Activated CD4-positive, CD25-positive, alpha-beta regulatory T cell treated with anti-CD3 and anti-CD28 coated beads, Interleukin-2, amount 50 U/mL, for 72 hours (primary cell): ENCODE data around the gene MGAT3.

ENCODE experiments used
- DNase-seq: peaks from one replicate; pipeline ENCODE4 v3.0.0; 2021

Gene MGAT3

DNA sequence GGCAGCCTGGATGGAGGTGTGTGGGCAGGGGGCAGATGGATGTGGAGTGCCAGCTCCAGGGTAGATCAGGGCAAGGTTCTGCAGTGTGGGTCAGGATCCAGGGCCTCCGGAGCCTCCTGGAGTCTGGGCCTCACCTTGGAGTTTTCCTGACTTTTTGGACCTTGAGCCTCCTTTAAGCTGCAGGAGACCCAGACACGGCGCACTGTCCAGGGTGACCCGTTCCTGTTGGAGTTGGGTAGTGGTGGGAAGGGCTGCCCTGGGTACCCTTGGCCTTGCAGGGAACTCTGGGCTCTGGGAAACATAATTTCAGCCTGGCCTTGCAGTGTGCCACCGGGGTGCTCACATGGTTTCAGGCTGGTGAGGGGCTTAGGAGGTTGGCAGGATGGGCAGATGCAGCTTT lies 17.0 kb downstream of the MGAT3 start:
- no peak for DNase-seq

DNA sequence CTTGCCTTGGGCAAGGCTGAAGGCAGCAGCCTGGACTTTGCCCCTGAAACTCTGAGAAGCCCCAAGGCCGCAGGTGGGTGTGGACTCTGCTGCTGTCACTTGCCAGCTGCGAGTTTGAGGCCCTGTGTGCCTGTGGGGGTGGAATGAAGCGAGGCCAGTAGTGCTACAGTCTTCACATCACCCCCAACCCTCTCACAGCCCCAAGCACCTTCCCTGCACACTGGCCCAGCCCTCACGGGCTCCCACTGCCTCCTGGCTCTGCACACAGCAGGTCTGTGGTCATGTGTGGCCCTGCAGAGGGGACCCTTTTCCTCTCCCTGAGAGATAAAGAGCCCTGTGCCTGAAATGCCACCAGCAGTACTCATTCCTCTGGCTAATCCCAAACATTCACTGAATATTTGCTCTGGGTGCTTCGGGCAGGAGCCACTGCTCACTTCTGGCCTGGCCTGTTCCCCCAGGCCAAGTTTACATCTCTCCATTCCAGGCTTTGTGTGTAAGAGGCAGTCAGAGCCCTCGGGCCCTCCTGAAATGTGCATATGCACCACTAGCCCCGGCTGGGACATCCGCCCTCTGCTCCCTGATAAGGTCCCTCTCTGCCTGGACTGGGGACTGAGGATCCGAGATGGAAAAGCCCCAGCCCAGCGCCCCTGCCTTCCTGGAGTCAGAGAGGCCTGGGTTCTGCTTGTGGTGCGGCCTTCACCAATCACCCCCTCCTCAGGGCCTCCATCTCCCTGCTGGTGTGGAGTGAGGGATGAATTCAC lies 17.7 kb downstream of the MGAT3 start:
- DNase-seq, result no peak

DNA sequence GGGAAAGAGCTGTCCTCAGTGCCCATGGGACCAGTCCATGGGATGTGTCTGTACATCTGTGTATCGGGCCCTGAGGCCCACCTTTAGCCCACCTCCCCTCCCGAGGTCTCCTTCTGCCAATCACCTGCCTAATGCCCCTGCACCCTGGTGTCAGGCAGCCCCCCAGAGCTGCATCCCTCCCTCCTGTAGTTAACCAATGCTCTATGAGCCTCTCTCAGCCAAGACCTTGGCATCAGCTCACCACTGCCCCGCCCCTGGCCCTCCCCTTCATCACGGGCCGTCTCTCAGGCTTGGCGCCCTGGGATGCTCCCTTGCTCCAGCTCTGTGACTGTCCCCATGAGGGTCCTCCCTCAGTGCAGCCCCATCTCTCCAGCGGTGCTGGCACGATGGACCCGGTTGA lies 18.5 kb downstream of the MGAT3 start:
- no peak for DNase-seq

DNA sequence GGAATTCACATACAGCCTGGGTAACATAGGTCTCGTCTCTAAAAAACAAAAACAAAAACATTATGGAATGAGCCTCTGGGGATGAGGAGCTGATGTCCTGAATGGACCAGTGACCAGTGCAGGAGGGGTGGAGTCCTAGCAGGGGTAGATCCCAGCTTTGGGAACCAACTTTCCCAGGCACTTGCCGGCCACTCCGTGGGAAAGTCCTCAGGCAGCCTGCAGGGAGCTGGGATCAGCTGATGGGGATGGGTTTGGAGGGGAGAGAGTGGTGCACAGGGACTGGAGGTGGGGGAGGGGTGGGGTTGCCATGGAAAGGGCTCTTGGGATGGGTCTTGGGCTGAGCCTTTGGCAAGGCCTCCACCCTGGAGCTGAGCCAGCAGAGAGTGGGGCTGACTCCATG lies 19.1 kb downstream of the MGAT3 start:
- no peak for DNase-seq

DNA sequence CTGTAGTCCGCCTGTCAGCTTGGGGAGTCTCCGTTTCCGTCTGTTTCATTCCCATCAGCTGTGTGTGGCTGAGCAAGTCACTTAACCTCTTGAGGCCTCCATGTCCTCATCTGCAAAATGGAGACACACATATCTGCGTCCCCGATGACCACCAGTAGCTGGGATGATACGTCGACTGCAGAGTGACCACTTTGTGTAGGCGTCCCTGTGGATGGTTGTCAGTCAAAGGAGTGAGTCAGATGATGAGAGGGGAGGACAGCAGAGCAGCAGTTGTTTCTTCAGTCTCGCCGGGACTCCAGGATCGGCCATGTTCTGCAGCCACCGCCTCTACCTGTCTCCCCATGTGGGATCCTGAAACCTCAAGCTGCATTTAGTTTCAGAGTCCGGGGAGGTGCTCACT lies 19.9 kb downstream of the MGAT3 start:
- DNase-seq, result no peak

DNA sequence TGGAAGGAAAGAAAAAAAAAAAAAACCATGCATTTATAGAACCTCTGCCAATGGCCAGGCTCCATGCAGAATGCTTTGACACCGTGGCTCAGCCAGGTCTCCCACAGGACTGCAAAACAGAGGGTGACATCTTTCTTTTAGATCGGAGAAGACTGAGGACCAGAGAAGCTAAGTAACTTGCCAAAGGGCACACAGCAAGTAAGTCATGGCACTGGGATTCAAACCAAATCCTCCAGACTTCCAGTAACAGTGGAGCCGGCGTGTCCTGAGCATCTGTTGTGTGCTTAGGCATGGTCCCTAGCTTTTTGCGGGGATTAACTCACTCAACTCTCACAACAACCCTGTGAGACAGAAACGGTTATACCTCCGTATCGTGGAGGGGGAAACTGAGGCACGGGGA lies 20.7 kb downstream of the MGAT3 start:
- no peak for DNase-seq

DNA sequence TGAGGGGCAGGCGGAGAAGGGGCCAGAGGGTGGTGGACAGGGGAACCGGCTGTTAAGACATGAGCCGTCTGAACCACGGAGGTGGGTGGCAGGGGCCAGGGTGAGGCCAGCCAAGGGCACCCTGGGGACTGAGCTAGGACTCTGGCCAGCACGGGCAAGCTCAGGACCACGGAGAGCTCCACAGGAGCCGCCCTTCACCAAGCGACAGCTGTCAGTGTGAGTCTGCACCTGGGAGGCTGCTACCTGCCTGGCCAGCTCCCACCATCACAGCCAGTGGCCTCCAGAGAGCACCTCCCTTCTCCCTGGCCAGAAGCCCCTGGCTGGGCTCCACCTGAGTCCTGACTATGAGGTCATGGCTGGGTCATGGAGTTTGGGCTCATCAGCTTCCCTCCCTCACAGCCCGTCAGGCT lies 21.6 kb downstream of the MGAT3 start:
- DNase-seq, result no peak

DNA sequence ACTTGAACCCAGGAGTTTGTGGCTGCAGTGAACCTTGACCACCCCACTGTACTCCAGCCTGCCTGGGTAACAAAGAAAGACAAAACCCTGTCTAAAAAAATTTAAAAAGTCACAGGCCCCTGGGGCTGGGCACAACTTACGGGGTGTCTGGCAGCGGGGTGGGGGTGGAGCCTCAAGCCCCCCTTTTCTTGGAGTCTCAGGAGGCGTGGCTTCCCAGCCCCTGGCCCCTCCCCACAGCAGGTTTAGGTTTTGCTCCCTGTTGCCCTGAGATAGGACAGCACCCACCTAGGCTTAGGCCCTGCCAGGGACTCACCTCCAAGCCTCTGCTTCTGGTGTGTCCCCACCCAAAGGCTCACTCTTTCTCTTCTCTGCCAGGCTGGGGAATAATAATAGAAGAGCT lies 22.4 kb downstream of the MGAT3 start:
- DNase-seq, result no peak

DNA sequence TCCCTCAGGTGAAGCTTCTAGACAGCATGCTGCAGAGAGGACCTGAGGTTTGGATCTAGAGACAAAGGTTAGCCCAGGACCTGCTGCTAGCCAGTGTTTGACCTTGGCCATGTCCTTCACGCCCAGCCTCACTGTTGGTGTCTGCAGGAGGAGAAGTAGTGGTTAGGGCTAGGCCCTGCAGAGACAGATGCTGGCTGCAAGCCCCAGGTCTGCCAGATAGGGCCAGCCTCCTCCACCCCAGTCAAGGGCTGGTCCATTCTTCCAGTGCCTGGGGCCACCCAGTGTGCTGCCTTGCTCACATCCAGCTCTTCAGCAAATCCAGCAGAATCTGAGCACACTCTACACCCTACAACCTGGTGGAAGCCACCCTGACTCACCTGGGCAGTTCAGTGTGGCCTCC lies 23.7 kb downstream of the MGAT3 start:
- DNase-seq, result no peak

DNA sequence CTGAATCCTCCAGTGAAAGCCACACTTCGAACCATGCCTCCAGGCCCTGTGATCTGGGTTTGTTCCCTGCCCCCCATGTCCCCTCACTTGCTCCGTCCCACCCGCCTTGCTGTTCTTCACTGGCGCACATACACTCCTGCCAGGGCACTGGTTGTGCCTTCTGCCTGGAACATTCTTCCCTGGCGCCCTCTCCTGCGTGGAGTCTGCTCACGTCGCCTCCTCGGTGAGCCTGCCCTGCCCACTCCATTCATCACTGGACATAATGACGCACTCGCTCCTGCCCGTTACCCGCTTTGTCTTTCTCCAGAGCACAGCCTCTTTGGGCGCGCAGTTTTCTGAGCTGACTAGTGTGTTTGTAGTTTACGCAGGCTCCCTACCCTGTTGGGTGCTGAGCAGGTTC lies 24.2 kb downstream of the MGAT3 start:
- no peak for DNase-seq

DNA sequence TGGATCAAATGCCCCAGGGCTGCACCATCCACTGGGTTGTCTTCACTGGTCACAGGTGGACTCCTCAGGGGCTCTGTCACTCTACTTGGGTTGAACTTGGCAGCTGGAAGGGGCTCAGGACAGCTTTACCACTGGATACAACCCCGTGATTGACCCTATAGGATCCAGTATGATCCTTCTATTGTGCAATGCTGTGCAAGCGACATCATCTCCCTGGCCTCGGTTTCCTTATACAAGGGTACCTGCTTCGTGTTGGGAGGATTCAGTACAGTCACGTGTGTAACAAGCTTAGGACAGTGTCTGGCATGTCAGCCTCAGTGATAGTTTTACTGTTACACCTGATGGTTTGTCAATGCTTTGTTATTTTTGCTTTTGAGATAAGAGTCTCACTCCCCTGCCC lies 24.8 kb downstream of the MGAT3 start:
- no peak for DNase-seq

DNA sequence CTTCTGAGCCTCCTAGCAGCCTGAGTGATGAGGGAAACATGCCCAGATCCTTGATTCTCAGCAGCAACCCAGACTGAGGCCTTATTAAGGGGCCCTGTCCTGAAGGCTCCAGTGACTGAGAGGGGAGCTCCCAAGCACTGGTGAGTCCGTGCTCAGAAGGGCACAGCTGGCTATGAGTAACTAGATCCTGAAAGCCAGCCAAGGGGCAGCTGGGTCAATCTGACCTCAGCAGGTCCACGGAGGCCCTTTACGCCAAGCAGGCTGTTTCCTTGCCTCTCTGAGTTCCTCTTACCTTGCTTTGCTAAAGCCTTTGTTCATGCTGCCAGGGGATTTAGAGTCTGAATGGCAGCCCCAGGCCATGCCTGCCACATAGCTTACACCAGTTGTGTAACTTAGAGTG lies 26.0 kb downstream of the MGAT3 start:
- DNase-seq, result no peak

DNA sequence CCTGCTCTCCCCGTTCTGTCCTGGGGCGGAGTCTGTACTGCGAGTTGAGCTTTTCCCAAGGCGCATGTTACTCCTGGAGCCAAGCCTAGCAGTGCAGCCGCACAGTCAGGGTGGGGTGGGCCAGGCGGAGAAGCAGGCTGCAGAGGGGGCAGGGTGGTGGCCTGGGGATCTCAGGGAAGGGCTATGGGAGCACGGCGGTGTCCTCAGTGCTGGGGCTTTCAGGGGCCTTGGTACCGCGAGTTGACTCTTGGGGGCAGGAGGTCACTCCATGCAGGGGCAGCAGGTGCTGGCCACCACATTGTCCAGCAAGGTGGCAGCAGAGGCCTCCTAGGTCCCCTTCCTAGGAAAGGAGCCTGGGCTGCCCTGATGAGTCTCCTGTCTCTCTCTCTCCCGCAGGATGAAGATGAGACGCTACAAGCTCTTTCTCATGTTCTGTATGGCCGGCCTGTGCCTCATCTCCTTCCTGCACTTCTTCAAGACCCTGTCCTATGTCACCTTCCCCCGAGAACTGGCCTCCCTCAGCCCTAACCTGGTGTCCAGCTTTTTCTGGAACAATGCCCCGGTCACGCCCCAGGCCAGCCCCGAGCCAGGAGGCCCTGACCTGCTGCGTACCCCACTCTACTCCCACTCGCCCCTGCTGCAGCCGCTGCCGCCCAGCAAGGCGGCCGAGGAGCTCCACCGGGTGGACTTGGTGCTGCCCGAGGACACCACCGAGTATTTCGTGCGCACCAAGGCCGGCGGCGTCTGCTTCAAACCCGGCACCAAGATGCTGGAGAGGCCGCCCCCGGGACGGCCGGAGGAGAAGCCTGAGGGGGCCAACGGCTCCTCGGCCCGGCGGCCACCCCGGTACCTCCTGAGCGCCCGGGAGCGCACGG lies 30.4 kb downstream of the MGAT3 start:
- DNase-seq, result no peak

DNA sequence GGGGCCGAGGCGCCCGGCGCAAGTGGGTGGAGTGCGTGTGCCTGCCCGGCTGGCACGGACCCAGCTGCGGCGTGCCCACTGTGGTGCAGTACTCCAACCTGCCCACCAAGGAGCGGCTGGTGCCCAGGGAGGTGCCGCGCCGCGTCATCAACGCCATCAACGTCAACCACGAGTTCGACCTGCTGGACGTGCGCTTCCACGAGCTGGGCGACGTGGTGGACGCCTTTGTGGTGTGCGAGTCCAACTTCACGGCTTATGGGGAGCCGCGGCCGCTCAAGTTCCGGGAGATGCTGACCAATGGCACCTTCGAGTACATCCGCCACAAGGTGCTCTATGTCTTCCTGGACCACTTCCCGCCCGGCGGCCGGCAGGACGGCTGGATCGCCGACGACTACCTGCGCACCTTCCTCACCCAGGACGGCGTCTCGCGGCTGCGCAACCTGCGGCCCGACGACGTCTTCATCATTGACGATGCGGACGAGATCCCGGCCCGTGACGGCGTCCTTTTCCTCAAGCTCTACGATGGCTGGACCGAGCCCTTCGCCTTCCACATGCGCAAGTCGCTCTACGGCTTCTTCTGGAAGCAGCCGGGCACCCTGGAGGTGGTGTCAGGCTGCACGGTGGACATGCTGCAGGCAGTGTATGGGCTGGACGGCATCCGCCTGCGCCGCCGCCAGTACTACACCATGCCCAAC lies 31.2 kb downstream of the MGAT3 start:
- no peak for DNase-seq

DNA sequence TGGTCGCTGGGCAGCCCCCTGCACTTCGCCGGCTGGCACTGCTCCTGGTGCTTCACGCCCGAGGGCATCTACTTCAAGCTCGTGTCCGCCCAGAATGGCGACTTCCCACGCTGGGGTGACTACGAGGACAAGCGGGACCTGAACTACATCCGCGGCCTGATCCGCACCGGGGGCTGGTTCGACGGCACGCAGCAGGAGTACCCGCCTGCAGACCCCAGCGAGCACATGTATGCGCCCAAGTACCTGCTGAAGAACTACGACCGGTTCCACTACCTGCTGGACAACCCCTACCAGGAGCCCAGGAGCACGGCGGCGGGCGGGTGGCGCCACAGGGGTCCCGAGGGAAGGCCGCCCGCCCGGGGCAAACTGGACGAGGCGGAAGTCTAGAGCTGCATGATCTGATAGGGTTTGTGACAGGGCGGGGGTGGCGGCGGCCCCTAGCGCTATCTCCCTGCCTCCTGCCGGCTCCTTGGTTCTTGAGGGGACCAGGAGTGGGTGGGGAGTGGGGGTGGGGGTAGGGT lies 31.8 kb downstream of the MGAT3 start:
- no peak for DNase-seq

DNA sequence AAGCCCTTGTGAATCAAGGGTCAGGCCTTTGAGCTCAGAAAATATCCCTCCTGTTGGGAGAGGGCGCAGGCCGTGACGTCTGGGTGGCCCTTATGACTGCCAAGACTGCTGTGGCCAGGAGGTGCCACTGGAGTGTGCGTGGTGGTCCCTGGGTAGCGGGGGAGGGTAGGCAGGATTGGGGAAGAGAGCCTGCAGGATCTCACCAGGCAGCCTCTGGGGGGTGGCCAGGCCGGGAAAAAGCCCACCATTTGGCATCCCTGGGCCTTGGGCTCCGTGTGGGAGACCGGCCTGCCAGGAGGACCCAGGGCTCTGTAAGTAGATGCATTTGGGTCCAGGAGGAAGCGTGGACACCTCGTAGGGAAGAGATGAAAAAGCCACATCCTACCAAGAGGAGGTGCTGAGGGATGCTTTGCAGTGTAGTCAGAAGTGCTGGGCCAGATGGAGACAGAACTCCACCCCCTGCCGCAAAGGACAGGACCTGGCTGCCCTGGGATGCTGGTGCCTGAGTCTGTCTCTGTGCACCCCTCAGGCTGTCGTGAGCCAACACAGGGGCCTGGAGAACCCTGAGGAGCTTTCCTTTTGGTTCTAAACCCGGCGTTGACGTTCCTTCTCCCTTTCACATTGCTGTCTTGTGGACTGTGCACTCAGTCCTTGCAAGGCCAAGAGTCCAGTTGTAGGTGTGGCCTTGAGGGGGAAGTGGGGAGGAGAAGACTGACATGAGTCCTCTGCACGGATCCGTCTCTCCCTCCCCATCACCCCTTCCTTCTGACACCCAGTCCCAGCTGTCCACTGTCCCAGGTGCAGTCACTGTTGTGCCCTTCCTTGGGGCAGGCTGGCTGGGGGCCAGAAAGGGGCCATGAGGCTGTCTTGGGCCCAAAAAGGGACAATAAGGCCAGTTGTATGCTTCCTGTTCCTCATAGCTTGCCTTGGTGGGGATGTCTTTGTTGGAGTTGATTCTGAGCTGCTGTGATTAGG lies 32.6 kb downstream of the MGAT3 start:
- DNase-seq, result no peak

DNA sequence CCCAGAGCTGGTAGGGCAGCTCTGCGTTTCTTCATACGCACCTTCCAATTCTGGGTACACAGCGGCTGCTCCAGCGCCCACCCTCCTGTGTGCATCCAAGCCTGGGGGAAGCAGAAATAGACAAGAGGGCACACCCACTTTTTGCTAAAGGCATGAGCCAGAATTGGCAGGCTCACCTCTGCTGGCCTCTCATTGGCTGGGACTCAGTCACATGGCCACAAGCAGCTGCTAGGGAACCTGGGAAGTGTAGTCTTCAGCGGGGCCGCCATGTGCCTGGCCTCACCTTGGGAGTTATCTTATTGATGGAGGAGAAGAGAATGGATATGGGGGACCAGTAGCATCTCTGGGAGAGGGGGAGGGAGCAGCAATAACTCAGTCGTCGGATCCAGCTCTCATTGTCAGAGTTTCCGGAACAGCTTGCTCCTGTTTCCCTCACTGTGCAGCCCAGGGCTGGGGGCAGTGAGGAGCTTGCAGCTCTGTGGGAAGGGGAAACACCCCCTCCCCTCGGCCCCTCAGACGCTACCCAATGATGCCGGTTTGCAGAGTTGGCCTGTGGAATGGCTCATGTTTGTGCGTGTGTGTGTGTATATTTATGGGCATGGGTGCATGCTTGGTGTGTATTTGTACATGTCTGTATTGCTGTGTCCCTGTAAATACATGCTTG lies 33.5 kb downstream of the MGAT3 start:
- DNase-seq, result peak; percentile 69

DNA sequence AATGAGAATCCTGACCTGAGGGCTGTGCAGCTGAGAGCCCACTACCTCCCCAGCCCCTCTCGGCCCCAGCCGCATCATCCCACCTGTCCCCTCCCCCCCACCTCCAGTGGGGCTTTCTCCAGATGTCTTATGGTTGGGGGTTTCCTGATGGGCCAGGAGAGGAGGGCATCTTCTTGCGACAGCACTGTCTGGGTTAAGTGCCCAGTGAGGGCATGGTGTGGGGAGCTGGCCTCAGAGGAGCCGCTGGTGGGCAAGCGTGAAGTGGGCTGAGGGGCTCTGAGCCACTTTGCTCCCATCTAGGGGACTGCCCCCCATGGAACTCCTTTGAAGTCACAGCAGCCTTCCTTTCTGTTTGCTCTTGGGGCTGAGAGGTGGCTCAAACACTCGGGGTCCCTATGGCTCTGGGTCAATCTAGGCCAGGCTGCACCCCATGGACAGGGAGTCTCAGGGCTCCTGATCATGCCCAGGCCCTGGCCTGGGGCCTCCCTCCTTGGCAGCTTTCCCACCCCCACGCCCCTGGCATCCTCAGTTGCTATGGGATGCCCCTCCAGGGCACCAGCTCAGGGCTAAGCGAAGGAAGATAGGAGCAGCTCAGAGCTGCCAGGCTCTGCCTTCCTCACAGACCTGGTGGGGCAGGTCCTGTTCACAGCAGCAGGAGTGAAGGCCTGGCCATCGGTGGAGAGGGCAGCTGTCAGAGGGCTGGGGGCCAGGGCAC lies 34.3 kb downstream of the MGAT3 start:
- no peak for DNase-seq

DNA sequence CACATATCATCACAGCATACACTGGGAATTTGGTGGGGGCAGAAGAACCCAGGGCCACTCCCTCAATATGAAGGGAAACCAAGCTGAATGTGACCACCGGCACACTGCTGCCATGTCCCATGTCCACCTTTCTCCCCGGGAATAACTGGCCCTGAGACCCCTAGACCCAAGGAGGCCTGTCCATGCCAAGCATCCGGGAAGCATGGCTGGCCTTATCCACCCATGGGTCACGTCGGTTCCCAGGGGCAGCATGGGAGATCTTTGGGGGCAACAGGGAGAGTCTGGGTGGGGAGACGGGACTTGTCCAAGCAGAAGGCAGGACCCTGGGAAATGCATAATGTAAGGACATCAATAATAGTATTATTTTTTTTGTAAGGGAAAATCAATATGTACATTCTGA lies 34.9 kb downstream of the MGAT3 start:
- no peak for DNase-seq

DNA sequence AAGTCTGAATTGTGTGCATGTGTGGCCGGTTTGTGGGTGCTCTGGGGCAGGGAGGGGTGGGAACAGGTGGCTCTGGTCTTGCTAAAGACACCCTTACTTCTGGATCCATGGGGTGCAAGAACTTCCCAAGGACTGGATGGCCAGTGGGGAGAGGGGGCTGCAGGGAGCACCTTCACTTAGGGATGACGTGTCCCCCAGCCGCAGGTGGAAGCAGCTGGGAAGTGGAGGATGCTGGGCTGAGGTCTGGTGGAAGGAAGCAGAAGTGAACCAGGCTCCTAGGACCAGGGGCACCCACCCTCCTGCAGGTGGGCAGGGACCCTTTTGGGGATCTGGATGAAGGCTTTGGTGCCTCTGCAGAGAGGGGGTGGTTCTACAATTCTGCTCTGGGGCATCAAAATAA lies 35.4 kb downstream of the MGAT3 start:
- no peak for DNase-seq

DNA sequence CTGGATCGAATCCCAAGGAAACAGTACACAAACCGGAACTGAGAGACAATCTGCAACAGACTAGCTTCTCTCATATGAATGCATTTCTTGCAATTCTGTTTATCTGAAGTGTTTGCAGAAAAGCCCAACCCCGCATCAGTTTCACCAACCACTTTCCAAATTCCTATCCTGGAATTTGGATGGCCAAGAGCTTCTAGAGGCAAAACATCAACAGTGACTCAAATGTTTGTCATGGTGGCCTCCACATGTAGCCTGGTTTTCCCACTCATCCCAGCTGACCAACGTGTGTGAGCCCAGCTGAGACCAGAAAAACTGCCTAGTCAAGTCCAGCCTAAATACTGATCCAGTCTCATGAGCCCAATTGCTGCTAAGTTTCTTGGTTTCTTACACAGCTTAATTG lies 36.9 kb downstream of the MGAT3 start:
- no peak for DNase-seq
